ENCODE data around the gene GRIPAP1. TPM values are rescaled to one million over a fixed set of nuclear protein-coding genes. Genes with fewer than 3 reads are reported as not detected.

The GRIPAP1 gene
- total and polyA plus RNA-seq, 2 of the 13 experiments (the other 11 are each of a cell fraction or from before 2014, with no cell fraction given): 16.1 to 22.6 TPM

DNA sequence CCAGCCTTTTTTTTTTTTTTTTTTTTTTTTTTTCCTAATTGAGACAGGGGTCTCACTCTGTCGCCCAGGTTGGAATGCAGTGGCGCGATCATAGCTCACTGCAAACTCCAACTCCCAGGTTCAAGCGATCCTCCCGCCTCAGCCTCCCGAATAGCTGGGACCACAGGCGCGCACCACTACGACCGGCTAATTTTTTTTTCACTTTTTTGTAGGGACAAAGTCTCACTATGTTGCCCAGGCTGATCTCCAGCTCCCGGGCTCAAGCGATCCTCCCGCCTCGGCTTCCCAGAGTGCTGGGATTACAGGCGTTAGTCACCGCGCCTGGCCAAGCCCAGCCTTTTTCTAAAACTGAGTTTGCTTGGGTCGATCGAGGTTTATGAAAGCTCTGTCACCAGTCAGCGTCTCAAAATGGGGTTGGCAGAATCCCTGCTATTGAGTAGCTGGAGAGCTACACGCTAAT is 43.4 kb downstream of the GRIPAP1 start (continued):
- TF ChIP-seq, protein P1, sequence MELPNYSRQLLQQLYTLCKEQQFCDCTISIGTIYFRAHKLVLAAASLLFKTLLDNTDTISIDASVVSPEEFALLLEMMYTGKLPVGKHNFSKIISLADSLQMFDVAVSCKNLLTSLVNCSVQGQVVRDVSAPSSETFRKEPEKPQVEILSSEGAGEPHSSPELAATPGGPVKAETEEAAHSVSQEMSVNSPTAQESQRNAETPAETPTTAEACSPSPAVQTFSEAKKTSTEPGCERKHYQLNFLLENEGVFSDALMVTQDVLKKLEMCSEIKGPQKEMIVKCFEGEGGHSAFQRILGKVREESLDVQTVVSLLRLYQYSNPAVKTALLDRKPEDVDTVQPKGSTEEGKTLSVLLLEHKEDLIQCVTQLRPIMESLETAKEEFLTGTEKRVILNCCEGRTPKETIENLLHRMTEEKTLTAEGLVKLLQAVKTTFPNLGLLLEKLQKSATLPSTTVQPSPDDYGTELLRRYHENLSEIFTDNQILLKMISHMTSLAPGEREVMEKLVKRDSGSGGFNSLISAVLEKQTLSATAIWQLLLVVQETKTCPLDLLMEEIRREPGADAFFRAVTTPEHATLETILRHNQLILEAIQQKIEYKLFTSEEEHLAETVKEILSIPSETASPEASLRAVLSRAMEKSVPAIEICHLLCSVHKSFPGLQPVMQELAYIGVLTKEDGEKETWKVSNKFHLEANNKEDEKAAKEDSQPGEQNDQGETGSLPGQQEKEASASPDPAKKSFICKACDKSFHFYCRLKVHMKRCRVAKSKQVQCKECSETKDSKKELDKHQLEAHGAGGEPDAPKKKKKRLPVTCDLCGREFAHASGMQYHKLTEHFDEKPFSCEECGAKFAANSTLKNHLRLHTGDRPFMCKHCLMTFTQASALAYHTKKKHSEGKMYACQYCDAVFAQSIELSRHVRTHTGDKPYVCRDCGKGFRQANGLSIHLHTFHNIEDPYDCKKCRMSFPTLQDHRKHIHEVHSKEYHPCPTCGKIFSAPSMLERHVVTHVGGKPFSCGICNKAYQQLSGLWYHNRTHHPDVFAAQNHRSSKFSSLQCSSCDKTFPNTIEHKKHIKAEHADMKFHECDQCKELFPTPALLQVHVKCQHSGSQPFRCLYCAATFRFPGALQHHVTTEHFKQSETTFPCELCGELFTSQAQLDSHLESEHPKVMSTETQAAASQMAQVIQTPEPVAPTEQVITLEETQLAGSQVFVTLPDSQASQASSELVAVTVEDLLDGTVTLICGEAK (IDR thresholded peaks at IDR 0.05): no peak
- TF ChIP-seq, protein P1 (CRISPR knock-in tag; IDR thresholded peaks at IDR 0.05): peak; percentile 88
- TF ChIP-seq AGO1 (IDR thresholded peaks at IDR 0.05; ENCODE audit: low read depth, low read length, poor library complexity, severe bottlenecking): no peak
- TF ChIP-seq ZMYM4 (CRISPR knock-in tag; IDR thresholded peaks at IDR 0.05): no peak
- TF ChIP-seq ZBTB7B (CRISPR knock-in tag; IDR thresholded peaks at IDR 0.05): no peak
- no peak for TF ChIP-seq HMGA1 (CRISPR knock-in tag; conservative IDR thresholded peaks at IDR 0.05)
- no peak for TF ChIP-seq MIER3 (CRISPR knock-in tag; IDR thresholded peaks at IDR 0.05; ENCODE audit: borderline replicate concordance)
- TF ChIP-seq, protein P2, sequence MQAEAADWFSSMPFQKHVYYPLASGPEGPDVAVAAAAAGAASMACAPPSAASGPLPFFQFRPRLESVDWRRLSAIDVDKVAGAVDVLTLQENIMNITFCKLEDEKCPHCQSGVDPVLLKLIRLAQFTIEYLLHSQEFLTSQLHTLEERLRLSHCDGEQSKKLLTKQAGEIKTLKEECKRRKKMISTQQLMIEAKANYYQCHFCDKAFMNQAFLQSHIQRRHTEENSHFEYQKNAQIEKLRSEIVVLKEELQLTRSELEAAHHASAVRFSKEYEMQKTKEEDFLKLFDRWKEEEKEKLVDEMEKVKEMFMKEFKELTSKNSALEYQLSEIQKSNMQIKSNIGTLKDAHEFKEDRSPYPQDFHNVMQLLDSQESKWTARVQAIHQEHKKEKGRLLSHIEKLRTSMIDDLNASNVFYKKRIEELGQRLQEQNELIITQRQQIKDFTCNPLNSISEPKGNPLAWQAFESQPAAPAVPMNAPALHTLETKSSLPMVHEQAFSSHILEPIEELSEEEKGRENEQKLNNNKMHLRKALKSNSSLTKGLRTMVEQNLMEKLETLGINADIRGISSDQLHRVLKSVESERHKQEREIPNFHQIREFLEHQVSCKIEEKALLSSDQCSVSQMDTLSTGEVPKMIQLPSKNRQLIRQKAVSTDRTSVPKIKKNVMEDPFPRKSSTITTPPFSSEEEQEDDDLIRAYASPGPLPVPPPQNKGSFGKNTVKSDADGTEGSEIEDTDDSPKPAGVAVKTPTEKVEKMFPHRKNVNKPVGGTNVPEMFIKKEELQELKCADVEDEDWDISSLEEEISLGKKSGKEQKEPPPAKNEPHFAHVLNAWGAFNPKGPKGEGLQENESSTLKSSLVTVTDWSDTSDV (CRISPR knock-in tag; IDR thresholded peaks at IDR 0.05): no peak
- no peak for TF ChIP-seq ARNT (IDR thresholded peaks at IDR 0.05)
- no peak for TF ChIP-seq HNRNPL (IDR thresholded peaks at IDR 0.05; ENCODE audit: low read depth, low read length)
- TF ChIP-seq HNF4A (CRISPR knock-in tag; IDR thresholded peaks at IDR 0.05): no peak
- TF ChIP-seq, protein P3, sequence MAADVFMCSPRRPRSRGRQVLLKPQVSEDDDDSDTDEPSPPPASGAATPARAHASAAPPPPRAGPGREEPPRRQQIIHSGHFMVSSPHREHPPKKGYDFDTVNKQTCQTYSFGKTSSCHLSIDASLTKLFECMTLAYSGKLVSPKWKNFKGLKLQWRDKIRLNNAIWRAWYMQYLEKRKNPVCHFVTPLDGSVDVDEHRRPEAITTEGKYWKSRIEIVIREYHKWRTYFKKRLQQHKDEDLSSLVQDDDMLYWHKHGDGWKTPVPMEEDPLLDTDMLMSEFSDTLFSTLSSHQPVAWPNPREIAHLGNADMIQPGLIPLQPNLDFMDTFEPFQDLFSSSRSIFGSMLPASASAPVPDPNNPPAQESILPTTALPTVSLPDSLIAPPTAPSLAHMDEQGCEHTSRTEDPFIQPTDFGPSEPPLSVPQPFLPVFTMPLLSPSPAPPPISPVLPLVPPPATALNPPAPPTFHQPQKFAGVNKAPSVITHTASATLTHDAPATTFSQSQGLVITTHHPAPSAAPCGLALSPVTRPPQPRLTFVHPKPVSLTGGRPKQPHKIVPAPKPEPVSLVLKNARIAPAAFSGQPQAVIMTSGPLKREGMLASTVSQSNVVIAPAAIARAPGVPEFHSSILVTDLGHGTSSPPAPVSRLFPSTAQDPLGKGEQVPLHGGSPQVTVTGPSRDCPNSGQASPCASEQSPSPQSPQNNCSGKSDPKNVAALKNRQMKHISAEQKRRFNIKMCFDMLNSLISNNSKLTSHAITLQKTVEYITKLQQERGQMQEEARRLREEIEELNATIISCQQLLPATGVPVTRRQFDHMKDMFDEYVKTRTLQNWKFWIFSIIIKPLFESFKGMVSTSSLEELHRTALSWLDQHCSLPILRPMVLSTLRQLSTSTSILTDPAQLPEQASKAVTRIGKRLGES (CRISPR knock-in tag; IDR thresholded peaks at IDR 0.05; ENCODE audit: borderline replicate concordance): no peak
- TF ChIP-seq ZNF101 (CRISPR knock-in tag; IDR thresholded peaks at IDR 0.05; ENCODE audit: borderline replicate concordance, low read depth): no peak
- TF ChIP-seq, protein P4, sequence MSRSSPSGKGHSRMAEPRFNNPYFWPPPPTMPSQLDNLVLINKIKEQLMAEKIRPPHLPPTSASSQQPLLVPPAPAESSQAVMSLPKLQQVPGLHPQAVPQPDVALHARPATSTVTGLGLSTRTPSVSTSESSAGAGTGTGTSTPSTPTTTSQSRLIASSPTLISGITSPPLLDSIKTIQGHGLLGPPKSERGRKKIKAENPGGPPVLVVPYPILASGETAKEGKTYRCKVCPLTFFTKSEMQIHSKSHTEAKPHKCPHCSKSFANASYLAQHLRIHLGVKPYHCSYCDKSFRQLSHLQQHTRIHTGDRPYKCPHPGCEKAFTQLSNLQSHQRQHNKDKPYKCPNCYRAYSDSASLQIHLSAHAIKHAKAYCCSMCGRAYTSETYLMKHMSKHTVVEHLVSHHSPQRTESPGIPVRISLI (CRISPR knock-in tag; IDR thresholded peaks at IDR 0.05; ENCODE audit: borderline replicate concordance): peak; percentile 97
- TF ChIP-seq POLR2AphosphoS5 (IDR thresholded peaks at IDR 0.05; ENCODE audit: low read depth, low read length): 0 out of 2 replicates have a peak, but pooled peaks have one; percentile 29
